ENCODE measurements around the gene PSEN1. TPM values are rescaled to one million over a fixed set of nuclear protein-coding genes. Genes with fewer than 3 reads are reported as not detected.

Gene PSEN1
- total RNA-seq, 1 donor from 2014 or later, result 63.9 TPM

DNA sequence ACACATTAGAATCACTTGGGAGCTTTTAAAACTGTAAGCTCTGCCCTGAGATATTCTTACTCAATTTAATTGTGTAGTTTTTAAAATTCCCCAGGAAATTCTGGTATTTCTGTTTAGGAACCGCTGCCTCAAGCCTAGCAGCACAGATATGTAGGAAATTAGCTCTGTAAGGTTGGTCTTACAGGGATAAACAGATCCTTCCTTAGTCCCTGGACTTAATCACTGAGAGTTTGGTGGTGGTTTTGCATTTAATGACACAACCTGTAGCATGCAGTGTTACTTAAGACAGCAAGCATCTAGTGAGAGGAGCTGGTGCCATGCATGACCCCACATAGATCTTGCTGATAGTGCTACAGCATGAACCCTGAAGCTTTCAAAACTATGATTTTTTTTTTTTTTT is 81.1 kb downstream of the PSEN1 start:
- Histone ChIP-seq H3K27ac (no peak overlapping the region), H3K4me3 (no peak overlapping the region), H3K36me3 (peaks cover 79% of the 10 kb centered on the region), H3K4me1 (no peaks in the 10 kb centered on the region), H3K27me3 (no peaks in the 10 kb centered on the region), H3K9me3 (no peaks in the 10 kb centered on the region)
- intact Hi-C loops (cut with DNase I), result no loop called here
- TF ChIP-seq, protein P1, sequence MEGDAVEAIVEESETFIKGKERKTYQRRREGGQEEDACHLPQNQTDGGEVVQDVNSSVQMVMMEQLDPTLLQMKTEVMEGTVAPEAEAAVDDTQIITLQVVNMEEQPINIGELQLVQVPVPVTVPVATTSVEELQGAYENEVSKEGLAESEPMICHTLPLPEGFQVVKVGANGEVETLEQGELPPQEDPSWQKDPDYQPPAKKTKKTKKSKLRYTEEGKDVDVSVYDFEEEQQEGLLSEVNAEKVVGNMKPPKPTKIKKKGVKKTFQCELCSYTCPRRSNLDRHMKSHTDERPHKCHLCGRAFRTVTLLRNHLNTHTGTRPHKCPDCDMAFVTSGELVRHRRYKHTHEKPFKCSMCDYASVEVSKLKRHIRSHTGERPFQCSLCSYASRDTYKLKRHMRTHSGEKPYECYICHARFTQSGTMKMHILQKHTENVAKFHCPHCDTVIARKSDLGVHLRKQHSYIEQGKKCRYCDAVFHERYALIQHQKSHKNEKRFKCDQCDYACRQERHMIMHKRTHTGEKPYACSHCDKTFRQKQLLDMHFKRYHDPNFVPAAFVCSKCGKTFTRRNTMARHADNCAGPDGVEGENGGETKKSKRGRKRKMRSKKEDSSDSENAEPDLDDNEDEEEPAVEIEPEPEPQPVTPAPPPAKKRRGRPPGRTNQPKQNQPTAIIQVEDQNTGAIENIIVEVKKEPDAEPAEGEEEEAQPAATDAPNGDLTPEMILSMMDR (IDR thresholded peaks at IDR 0.05), result no peak
- DNase-seq, result no peak
- ATAC-seq, result no peak

DNA sequence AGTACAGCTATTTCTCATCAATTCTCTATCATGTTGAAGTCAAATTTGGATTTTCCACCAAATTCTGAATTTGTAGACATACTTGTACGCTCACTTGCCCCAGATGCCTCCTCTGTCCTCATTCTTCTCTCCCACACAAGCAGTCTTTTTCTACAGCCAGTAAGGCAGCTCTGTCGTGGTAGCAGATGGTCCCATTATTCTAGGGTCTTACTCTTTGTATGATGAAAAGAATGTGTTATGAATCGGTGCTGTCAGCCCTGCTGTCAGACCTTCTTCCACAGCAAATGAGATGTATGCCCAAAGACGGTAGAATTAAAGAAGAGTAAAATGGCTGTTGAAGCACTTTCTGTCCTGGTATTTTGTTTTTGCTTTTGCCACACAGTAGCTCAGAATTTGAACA is 83.8 kb downstream of the PSEN1 start:
- Histone ChIP-seq H3K27me3 (no peaks in the 10 kb centered on the region), H3K27ac (no peak overlapping the region), H3K36me3 (peaks cover 59% of the 10 kb centered on the region), H3K9me3 (no peaks in the 10 kb centered on the region), H3K4me3 (no peak overlapping the region), H3K4me1 (no peaks in the 10 kb centered on the region)
- TF ChIP-seq, protein P1 (IDR thresholded peaks at IDR 0.05), result no peak
- intact Hi-C loops (cut with DNase I), result no loop called here
- DNase-seq (no peak), ATAC-seq (no peak)

- peaks cover 59% of the 10 kb centered on the region for H3K36me3 ChIP-seq
- TF ChIP-seq, protein P1 (IDR thresholded peaks at IDR 0.05), result no peak
- DNase-seq (no peak), ATAC-seq (no peak)
- intact Hi-C loops (cut with DNase I), result no loop called here
- H3K4me3 ChIP-seq, result no peak overlapping the region
- no peak overlapping the region for H3K27ac ChIP-seq
- H3K9me3 ChIP-seq, result no peaks in the 10 kb centered on the region
- H3K4me1 ChIP-seq, result no peaks in the 10 kb centered on the region
- H3K27me3 ChIP-seq, result no peaks in the 10 kb centered on the region
Observed at GRCh38 chr14:73220634-73221033, 84.3 kb downstream of the PSEN1 start.

DNA sequence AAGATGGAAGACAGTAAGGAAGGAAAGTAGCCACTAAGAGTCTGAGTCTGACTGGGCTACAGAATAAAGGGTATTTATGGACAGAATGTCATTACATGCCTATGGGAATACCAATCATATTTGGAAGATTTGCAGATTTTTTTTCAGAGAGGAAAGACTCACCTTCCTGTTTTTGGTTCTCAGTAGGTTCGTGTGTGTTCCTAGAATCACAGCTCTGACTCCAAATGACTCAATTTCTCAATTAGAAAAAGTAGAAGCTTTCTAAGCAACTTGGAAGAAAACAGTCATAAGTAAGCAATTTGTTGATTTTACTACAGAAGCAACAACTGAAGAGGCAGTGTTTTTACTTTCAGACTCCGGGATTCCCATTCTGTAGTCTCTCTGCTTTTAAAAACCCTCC is 85.6 kb downstream of the PSEN1 start:
- TF ChIP-seq, protein P1 (IDR thresholded peaks at IDR 0.05), result no peak
- no peaks in the 10 kb centered on the region for H3K4me1 ChIP-seq
- peaks cover 50% of the 10 kb centered on the region for H3K36me3 ChIP-seq
- intact Hi-C loops (cut with DNase I), result no loop called here
- DNase-seq (no peak), ATAC-seq (no peak)
- H3K27ac ChIP-seq, result no peak overlapping the region
- H3K4me3 ChIP-seq, result no peak overlapping the region
- H3K9me3 ChIP-seq, result no peaks in the 10 kb centered on the region
- H3K27me3 ChIP-seq, result no peaks in the 10 kb centered on the region

DNA sequence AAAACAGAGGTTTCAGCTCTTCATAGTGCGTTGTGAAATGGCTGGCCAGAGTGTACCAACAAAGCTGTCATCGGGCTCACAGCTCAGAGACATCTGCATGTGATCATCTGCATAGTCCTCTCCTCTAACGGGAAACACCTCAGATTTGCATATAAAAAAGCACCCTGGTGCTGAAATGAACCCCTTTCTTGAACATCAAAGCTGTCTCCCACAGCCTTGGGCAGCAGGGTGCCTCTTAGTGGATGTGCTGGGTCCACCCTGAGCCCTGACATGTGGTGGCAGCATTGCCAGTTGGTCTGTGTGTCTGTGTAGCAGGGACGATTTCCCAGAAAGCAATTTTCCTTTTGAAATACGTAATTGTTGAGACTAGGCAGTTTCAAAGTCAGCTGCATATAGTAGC is 86.7 kb downstream of the PSEN1 start:
- Histone ChIP-seq H3K4me3 (no peak overlapping the region), H3K27ac (no peak overlapping the region), H3K27me3 (no peaks in the 10 kb centered on the region), H3K36me3 (peaks cover 39% of the 10 kb centered on the region), H3K9me3 (no peaks in the 10 kb centered on the region), H3K4me1 (peaks cover 2% of the 10 kb centered on the region)
- peak; percentile 49 for ATAC-seq
- intact Hi-C loops (cut with DNase I), result no loop called here
- DNase-seq, result no peak
- TF ChIP-seq, protein P1 (IDR thresholded peaks at IDR 0.05), result no peak

- peaks cover 14% of the 10 kb centered on the region for H3K36me3 ChIP-seq
- DNase-seq (no peak), ATAC-seq (no peak)
- peaks cover 13% of the 10 kb centered on the region for H3K4me1 ChIP-seq
- H3K27me3 ChIP-seq, result no peaks in the 10 kb centered on the region
- H3K27ac ChIP-seq, result no peak overlapping the region
- H3K9me3 ChIP-seq, result no peaks in the 10 kb centered on the region
- TF ChIP-seq, protein P1 (IDR thresholded peaks at IDR 0.05), result no peak
- intact Hi-C loops (cut with DNase I), result no loop called here
- no peak overlapping the region for H3K4me3 ChIP-seq
Observed at GRCh38 chr14:73225496-73225895, 89.2 kb downstream of the PSEN1 start.

All from upper lobe of right lung (tissue), 1 donor.